Activated CD4-positive, alpha-beta memory T cell treated with anti-CD3 and anti-CD28 coated beads for 36 hours (primary cell): ENCODE measurements around the gene MVB12B. TPM values are rescaled to one million over a fixed set of nuclear protein-coding genes. Genes with fewer than 3 reads are reported as not detected.

Experiments used
- CTCF ChIA-PET: fragments of 350-600 bp; sonication (Branson Sonifier 250); formaldehyde crosslinking; loops from one replicate; lab custom pipeline; 2021; ENCODE audit warnings: antibody characterized with exemption, inconsistent platforms; lab: Charles Lee
- POLR2A ChIA-PET: fragments of 350-600 bp; sonication (Branson Sonifier 250); formaldehyde crosslinking; loops from one replicate; lab custom pipeline; 2021; ENCODE audit warnings: antibody characterized with exemption; lab: Charles Lee
- DNase-seq: peaks from one replicate; pipeline ENCODE4 v3.0.0-alpha.2; 2020
- H3K27ac Mint-ChIP-seq: one replicate; pipeline ENCODE4 v1.8.0; 2021; ENCODE audit warnings: mixed read lengths
- H3K27me3 Mint-ChIP-seq: one replicate; pipeline ENCODE4 v1.8.0; 2021; ENCODE audit warnings: mixed read lengths
- H3K36me3 Mint-ChIP-seq: one replicate; pipeline ENCODE4 v1.8.0; 2021; ENCODE audit warnings: mixed read lengths
- H3K4me1 Mint-ChIP-seq: one replicate; pipeline ENCODE4 v1.8.0; 2021; ENCODE audit warnings: low read depth, mixed read lengths
- H3K4me3 Mint-ChIP-seq: one replicate; pipeline ENCODE4 v1.8.0; 2021; ENCODE audit warnings: mild to moderate bottlenecking, mixed read lengths
- H3K9me3 Mint-ChIP-seq: one replicate; pipeline ENCODE4 v1.8.0; 2021; ENCODE audit warnings: mixed read lengths
- intact Hi-C: fragments of 100-400 bp; cut with micrococcal nuclease; formaldehyde crosslinking; loops from one replicate; pipeline ENCODE4 v1.15.1; 2023
- total RNA-seq, 2 experiments: library from RNA; stranded (reverse); gene quantifications; one replicate each; pipeline ENCODE4 v1.2.3, GENCODE V29; 2021

MVB12B gene
- total RNA-seq, 2 experiments from 2014 or later, result 1.1 to 1.4 TPM

DNA sequence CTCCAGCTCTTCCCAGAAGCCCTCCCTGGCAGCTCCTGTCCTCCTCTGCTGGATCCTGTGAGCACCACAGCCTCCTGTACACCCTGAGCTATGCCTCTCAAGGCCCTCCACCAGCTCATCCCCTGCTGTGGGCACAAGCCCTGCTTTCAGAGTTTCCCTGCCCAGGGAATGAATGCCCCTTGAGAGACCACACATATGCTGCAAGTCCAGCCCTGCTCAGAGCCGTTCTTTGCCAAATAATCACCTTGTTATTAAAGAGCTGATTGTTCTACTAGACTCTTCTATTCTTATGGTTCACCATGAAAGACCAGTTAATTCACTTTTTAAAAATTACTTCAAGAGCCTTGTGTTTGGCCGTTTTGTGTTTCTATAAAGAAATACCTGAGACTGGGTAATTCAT lies 121.5 kb downstream of the MVB12B start:
- H3K36me3 Mint-ChIP-seq, result no peaks in the 10 kb centered on the region
- intact Hi-C loops, result no loop called here
- no peaks in the 10 kb centered on the region for H3K9me3 Mint-ChIP-seq
- H3K4me3 Mint-ChIP-seq, result no peak overlapping the region
- no peaks in the 10 kb centered on the region for H3K27me3 Mint-ChIP-seq
- ChIA-PET CTCF (no interaction called here), POLR2A (no interaction called here)
- no peak overlapping the region for H3K27ac Mint-ChIP-seq
- no peak for DNase-seq
- H3K4me1 Mint-ChIP-seq, result no peaks in the 10 kb centered on the region

DNA sequence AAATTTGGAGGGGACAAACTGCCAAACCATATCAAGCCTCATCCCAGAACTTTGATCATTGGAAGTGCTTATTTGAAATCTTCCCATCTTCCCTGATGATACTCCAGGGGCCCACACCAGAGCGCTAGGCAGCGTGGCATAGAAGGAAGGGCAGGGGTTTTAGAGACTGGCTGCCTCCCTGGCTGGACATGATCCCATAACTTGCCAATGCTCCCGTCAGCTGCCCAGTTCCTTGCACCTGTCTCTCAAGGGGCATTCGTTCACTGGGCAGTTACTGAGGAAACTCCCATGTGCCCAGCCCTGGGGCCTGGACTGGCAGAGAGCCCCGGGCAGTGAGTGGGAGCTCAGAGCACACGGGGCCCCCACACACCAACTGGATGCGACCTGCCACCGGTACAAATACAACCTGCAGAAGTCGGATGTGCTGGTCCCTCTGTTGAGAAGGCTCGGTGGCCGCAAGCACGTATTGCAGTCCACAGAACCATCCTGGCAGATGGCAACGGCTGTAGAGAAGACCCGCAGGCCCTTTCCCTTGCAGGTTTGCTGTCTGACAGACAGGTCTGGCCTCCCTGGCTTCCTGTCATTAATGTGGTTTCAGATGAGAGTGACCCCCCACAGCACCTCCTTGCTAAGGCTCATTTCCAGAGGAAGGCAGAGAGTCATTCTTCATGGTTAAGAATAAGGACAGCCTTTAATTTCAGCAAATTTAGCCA lies 122.4 kb downstream of the MVB12B start:
- POLR2A ChIA-PET, result no interaction called here
- no peaks in the 10 kb centered on the region for H3K4me1 Mint-ChIP-seq
- H3K27ac Mint-ChIP-seq, result no peak overlapping the region

DNA sequence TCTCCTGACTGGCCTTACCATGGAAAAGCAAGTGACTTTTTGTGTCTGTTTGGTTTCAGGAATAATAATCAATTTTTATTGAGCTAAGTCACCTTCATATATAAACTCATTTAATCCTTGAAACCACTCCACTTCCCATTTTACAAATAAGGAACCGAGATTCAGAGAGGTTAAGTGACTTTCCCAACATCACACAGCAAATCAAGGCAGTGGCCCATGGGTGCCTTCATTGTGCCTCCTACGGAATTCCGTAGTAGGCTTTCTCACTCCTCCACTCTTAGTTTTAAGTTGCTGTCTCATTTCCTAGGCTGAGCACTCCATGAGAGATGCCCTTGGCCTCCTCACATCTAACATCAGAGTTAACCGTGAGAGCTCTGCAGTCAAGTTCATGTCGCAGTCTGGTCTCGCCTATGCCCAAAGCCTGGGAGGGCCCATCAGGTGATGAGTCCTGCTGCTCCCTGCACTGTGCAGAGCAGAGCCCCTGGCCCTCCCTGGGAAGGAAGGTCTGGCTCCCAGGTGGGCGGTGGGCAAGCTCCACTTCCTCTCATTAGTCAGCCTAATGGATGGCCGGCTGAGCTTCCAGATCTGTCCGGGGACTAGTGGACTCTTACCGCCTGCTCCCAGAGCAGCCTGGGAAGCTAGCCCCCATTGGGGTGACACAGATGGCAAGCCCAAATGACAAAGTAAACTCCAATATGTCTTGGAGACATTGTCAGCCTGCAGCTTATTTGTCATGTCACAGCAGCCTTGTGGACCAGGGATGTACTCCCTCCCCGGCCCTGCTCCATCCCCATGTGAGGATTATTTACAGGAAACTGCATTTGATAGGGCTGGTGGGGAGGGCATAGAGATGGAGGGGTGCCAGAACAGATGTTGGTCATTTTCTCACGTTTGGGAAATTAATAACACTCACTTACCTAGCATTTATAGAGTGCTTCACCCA lies 123.4 kb downstream of the MVB12B start:
- CTCF ChIA-PET, result interaction anchor here (0.6 kb wide), 1 partner anchor 732 kb away, joined by 3 read pairs; no protein-coding TSS in a partner anchor
- Mint-ChIP-seq H3K4me1 (no peaks in the 10 kb centered on the region), H3K9me3 (no peaks in the 10 kb centered on the region), H3K27ac (no peak overlapping the region), H3K4me3 (no peak overlapping the region), H3K27me3 (no peaks in the 10 kb centered on the region), H3K36me3 (no peaks in the 10 kb centered on the region)
- DNase-seq, result no peak
- POLR2A ChIA-PET, result no interaction called here
- intact Hi-C loops, result no loop called here

More for the DNA sequence above, 122.4 kb downstream of the MVB12B start:
- DNase-seq, result no peak
- Mint-ChIP-seq H3K4me3 (no peak overlapping the region), H3K36me3 (no peaks in the 10 kb centered on the region), H3K27me3 (no peaks in the 10 kb centered on the region), H3K9me3 (no peaks in the 10 kb centered on the region)
- intact Hi-C loops, result no loop called here
- CTCF ChIA-PET, result no interaction called here

DNA sequence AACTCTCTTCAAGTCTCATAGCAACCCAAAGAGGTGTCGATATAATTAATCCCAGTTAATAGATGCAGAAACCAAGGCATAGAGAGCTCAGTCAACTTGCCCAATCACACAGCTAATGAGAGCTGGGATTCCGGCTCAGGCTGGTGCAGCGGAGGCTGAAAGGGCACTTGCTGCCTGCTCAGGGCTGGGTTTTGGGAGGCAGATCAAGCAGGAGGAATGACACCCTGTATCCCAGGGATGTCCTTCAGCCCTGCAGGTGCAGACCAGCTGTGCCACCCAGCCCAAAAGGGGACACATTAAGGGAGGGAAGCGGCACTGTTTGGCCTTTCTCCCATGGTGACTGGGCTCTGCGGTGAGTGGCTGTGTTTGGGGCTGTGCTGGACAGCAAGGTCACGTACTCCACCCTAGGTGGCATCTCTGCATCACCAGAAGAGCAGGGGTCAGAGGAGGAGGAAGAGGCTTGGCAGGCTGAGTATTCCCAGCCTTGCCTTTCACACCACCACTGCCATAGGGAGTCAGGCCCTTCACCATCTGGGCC lies 124.1 kb downstream of the MVB12B start:
- intact Hi-C loops, result no loop called here
- POLR2A ChIA-PET, result no interaction called here
- CTCF ChIA-PET, result interaction anchor here (0.6 kb wide), 1 partner anchor 733 kb away, joined by 3 read pairs; no protein-coding TSS in a partner anchor
- Mint-ChIP-seq H3K9me3 (no peaks in the 10 kb centered on the region), H3K4me3 (no peak overlapping the region), H3K36me3 (no peaks in the 10 kb centered on the region), H3K4me1 (no peaks in the 10 kb centered on the region), H3K27ac (no peak overlapping the region), H3K27me3 (no peaks in the 10 kb centered on the region)
- DNase-seq, result no peak

DNA sequence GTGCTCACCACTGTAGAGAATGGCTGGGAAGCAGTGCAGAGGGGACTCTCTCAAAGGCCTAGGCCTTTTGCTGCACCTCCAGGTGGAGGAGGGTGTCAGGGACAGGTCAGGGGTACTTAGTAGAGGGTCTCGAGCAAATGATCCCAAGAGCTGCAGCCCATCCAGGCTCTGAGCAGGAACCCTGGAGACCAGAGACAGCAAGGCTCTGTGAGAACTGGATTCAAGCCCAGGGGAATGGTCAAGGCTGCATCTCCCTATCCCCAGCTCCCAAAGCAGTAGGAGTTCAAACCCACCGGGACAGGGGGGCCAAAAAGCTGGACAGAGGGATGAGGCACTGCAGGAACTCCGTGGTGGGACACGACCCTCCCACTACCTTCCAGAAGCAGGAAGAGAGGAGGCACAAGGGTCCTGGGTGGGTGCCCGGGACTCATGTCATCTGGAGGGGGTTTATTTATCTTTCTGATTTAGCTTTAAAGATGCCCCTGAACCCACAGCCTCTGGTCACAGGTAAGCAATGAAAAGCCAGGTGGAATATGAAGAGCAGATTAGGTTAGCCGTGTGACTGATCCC lies 124.8 kb downstream of the MVB12B start:
- no peaks in the 10 kb centered on the region for H3K9me3 Mint-ChIP-seq
- POLR2A ChIA-PET, result no interaction called here
- intact Hi-C loops, result no loop called here
- H3K27me3 Mint-ChIP-seq, result no peaks in the 10 kb centered on the region
- no peak overlapping the region for H3K4me3 Mint-ChIP-seq
- DNase-seq, result no peak
- no peaks in the 10 kb centered on the region for H3K4me1 Mint-ChIP-seq
- H3K27ac Mint-ChIP-seq, result no peak overlapping the region
- no peaks in the 10 kb centered on the region for H3K36me3 Mint-ChIP-seq
- CTCF ChIA-PET, result no interaction called here

DNA sequence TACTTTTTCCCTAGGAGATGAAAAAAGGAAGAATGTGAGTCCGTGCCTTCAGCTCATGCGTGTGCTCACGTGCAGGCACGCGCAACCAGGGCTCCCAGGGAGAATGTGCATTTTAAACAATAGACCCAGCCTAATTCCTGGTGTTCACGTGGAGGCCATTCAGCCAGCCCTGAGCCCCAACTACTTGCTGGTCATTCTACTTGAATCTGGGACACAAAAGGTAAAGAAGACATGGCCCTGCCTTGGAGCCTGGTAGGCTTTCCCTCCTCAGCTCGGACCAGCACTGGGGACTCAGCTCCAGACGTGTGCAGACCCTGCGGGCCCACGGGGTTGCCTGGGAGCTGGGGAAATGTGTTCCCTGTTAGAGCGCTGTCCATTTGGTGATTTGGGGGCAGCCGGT lies 125.5 kb downstream of the MVB12B start:
- Mint-ChIP-seq H3K27ac (no peak overlapping the region), H3K36me3 (no peaks in the 10 kb centered on the region), H3K9me3 (no peaks in the 10 kb centered on the region), H3K4me1 (no peaks in the 10 kb centered on the region), H3K4me3 (no peak overlapping the region), H3K27me3 (no peaks in the 10 kb centered on the region)
- ChIA-PET CTCF (no interaction called here), POLR2A (no interaction called here)
- DNase-seq, result no peak
- intact Hi-C loops, result no loop called here

DNA sequence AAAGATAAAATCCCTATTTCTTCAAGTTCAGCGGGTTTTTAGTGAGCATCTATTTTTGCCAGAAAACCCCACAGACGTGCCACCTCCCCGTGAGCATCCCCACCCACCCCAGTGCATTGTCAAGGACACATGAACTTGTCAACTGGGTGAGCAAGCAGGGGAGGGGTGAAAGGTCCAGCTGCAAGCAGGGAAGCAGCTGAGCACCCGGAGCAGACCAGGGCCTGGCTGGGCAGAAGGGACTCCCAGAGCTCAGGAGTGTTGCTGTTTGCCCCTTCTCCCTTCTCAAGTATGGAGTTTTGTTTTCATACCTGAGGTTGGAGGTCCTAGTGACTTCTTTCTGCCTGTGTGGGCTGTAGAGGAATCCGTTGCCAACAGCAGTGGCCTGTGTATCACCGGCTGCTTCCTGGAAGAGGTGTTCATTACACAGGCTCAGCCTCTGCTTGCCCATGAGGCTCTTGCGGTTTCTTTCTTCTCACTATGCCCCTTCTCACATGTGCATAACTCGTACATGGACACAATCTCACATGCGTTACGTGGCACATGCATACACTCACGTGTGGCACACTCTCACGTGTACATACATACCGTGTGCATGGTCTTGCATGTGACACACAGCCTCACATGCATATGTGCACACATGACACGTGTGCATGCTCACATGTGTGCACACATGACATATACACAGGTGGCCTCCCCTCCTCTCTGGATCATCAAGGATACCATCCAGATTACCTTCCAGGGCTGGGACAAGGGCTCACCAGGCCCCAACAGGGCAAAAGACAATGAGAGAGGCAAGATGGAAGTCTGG lies 126.7 kb downstream of the MVB12B start:
- Mint-ChIP-seq H3K9me3 (no peaks in the 10 kb centered on the region), H3K4me3 (no peak overlapping the region), H3K27ac (no peak overlapping the region), H3K36me3 (no peaks in the 10 kb centered on the region), H3K4me1 (no peaks in the 10 kb centered on the region), H3K27me3 (no peaks in the 10 kb centered on the region)
- ChIA-PET CTCF (no interaction called here), POLR2A (no interaction called here)
- no peak for DNase-seq
- intact Hi-C loops, result no loop called here

DNA sequence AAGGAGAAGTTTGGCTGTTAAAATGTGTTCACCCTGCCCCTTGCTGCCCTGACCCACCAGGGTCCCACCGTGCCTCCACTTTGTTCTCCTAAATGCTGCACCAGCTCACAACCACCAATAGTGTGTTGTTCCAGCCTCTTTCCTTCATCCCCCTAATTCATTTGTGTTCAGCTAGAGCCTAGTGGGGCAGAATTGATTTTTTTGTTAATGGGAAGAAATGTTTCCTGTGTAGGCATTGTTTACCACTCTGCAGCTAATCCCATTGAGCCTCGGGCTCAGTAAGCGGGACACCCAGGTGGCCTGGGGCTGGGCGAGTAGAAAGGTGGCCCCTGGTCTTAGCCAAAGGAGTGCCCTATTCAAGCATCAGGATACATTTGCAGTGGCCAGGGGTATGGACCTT lies 127.6 kb downstream of the MVB12B start:
- Mint-ChIP-seq H3K27ac (no peak overlapping the region), H3K27me3 (no peaks in the 10 kb centered on the region)

DNA sequence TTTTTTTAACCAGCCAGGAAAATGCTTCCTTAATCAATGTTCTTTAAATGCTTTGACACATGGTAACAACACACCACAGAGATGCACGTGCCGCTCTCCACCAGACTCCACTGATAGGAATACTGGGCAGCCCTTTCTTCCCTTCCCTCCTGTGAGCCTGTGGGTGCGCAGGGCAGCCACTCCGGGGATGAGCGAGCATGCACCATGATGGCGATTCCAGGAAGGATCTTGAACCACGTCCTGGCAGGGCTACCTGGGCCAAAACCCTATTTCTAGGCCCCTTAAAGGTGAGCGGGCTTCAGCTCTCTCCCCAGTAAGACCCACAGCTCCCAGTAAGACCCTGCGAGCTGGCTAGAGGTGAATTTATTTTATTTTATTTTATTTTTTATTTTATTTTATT lies 128.2 kb downstream of the MVB12B start:
- no peaks in the 10 kb centered on the region for H3K9me3 Mint-ChIP-seq
- H3K27me3 Mint-ChIP-seq, result no peaks in the 10 kb centered on the region
- no peak overlapping the region for H3K4me3 Mint-ChIP-seq
- intact Hi-C loops, result no loop called here
- H3K27ac Mint-ChIP-seq, result no peak overlapping the region
- DNase-seq, result no peak
- ChIA-PET POLR2A (no interaction called here), CTCF (no interaction called here)
- no peaks in the 10 kb centered on the region for H3K4me1 Mint-ChIP-seq
- no peaks in the 10 kb centered on the region for H3K36me3 Mint-ChIP-seq

More for the DNA sequence above, 127.6 kb downstream of the MVB12B start:
- DNase-seq, result no peak
- CTCF ChIA-PET, result no interaction called here
- no peaks in the 10 kb centered on the region for H3K4me1 Mint-ChIP-seq
- no peak overlapping the region for H3K4me3 Mint-ChIP-seq
- POLR2A ChIA-PET, result no interaction called here
- intact Hi-C loops, result no loop called here
- no peaks in the 10 kb centered on the region for H3K36me3 Mint-ChIP-seq
- no peaks in the 10 kb centered on the region for H3K9me3 Mint-ChIP-seq

DNA sequence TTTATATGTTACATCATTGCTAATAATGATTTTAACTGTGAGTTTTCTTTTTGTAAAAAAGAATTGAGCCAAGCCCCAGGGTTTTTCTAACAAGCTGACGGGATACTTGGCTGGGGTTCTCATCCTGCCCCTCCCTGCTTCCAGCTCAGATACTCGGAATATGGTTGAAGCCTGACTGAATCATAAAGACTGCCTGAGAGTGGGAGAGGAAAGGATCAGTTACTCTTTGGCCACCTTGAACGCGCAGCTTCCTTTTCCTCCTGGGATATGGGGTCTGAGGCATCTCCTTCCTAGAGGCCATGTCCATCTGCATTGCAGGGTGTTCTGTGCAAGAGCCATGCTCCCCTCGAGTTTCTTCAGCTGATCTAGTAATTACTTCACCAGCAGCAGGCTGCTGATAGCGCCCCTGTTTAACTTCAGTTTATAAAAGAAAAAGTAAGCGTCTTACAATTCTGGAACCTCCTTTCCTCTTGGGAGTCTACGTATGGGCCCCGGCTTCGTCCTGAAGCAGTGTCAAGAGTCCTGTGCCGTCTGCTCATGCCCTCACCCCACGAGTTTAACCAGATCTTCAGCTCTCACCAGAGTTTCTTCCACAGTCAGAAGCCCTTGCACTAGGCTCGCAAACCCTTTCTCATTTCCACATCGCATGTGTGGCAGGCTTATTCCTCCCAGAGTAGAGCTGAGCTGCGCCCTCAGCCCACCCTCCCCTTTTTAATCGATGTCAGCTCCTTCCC lies 130.0 kb downstream of the MVB12B start:
- Mint-ChIP-seq H3K27me3 (no peaks in the 10 kb centered on the region), H3K27ac (no peak overlapping the region), H3K4me1 (no peaks in the 10 kb centered on the region), H3K4me3 (no peak overlapping the region), H3K36me3 (no peaks in the 10 kb centered on the region), H3K9me3 (no peaks in the 10 kb centered on the region)
- intact Hi-C loops, result no loop called here
- ChIA-PET CTCF (no interaction called here), POLR2A (no interaction called here)
- peak; percentile 1 for DNase-seq

DNA sequence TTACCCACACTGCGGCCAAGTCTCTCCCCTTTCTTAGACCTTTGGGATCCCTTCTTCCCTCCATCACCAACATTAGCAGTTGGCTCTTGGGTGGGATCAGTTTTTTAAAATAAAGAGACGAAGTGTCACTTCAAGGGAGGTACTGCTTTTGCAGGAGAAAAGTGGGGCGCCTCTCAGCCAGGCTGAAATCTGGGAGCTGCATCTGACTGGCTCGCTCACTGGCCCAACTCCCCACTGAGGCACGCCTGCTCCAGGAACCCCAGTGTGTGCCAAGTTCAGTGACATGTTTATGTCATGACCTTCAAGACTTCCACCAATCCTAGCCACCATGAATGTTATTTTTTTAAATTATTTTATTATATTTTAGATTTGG lies 130.5 kb downstream of the MVB12B start:
- ChIA-PET CTCF (no interaction called here), POLR2A (no interaction called here)
- Mint-ChIP-seq H3K27ac (no peak overlapping the region), H3K27me3 (no peaks in the 10 kb centered on the region), H3K4me1 (no peaks in the 10 kb centered on the region), H3K4me3 (no peak overlapping the region), H3K36me3 (no peaks in the 10 kb centered on the region), H3K9me3 (no peaks in the 10 kb centered on the region)
- intact Hi-C loops, result no loop called here
- DNase-seq, result no peak
